Raji (cell line): Measurements from ENCODE around the gene FGF8.
A peak's percentile ranks its signal among the peaks of the same experiment; 100 is the strongest.

Source experiments
- POLR2A ChIP-seq: IDR thresholded peaks from 2 replicates; pipeline ENCODE4 v1.6.1; 2011; ENCODE audit warnings: low read depth, low read length, control low read depth; ENCODE audit not compliant: insufficient read depth

FGF8 gene

GRCh38 chr10:101789686-101790085 is 13.8 kb upstream of the FGF8 start:
- TF ChIP-seq POLR2A = no peak

GRCh38 chr10:101785801-101786200 is 9.9 kb upstream of the FGF8 start:
- no peak for TF ChIP-seq POLR2A

- TF ChIP-seq POLR2A = no peak
Observed at GRCh38 chr10:101784558-101784957, 8.6 kb upstream of the FGF8 start.

- TF ChIP-seq POLR2A = no peak
Observed at GRCh38 chr10:101783736-101784118, 7.8 kb upstream of the FGF8 start.

GRCh38 chr10:101782811-101783735 is 7.2 kb upstream of the FGF8 start, which contains the start of gene NPM3:
TSS of gene NPM3 (minus strand) at chr10:101783446. CDS start at chr10:101783390, 56 bp downstream.
- TF ChIP-seq POLR2A = peak; percentile 68

GRCh38 chr10:101781984-101782810 is 6.3 kb upstream of the FGF8 start:
- no peak; the same call in 1 of the 2 replicates for TF ChIP-seq POLR2A

- TF ChIP-seq POLR2A = no peak
Observed at GRCh38 chr10:101781655-101781983, 5.7 kb upstream of the FGF8 start.

GRCh38 chr10:101780818-101781654 is 5.1 kb upstream of the FGF8 start:
- TF ChIP-seq POLR2A = no peak

- TF ChIP-seq POLR2A = no peak
Observed at GRCh38 chr10:101780187-101780817, 4.4 kb upstream of the FGF8 start.

- TF ChIP-seq POLR2A = no peak
Observed at GRCh38 chr10:101779544-101780186, 3.8 kb upstream of the FGF8 start.

GRCh38 chr10:101778781-101779543 is 3.0 kb upstream of the FGF8 start:
- TF ChIP-seq POLR2A = no peak

GRCh38 chr10:101778151-101778780 is 2.4 kb upstream of the FGF8 start:
- TF ChIP-seq POLR2A = no peak

- TF ChIP-seq POLR2A = no peak
Observed at GRCh38 chr10:101777619-101778145, 1.8 kb upstream of the FGF8 start.
